Lower leg skin (tissue), 3 donors: ENCODE measurements around the gene SGO2.

Experiments
- POLR2A ChIP-seq, 2 donors: fragments of 450-650 bp; IDR thresholded peaks; one replicate each; pipeline ENCODE4 v1.6.1; 2016 to 2017; ENCODE audit warnings: antibody characterized with exemption in 2 of 2, mild to moderate bottlenecking in 1 of 2, moderate library complexity in 1 of 2
- TF ChIP-seq, protein P1 (sequence below), 3 donors: fragments of 450-650 bp; IDR thresholded peaks; one replicate each; pipeline ENCODE4 v1.5.1; 2016; ENCODE audit warnings: antibody characterized with exemption in 3 of 3, mild to moderate bottlenecking in 3 of 3, moderate library complexity in 2 of 3

GRCh38 chr2:200609028-200609614 lies 83.1 kb downstream of the SGO2 start:
- TF ChIP-seq, protein P1, sequence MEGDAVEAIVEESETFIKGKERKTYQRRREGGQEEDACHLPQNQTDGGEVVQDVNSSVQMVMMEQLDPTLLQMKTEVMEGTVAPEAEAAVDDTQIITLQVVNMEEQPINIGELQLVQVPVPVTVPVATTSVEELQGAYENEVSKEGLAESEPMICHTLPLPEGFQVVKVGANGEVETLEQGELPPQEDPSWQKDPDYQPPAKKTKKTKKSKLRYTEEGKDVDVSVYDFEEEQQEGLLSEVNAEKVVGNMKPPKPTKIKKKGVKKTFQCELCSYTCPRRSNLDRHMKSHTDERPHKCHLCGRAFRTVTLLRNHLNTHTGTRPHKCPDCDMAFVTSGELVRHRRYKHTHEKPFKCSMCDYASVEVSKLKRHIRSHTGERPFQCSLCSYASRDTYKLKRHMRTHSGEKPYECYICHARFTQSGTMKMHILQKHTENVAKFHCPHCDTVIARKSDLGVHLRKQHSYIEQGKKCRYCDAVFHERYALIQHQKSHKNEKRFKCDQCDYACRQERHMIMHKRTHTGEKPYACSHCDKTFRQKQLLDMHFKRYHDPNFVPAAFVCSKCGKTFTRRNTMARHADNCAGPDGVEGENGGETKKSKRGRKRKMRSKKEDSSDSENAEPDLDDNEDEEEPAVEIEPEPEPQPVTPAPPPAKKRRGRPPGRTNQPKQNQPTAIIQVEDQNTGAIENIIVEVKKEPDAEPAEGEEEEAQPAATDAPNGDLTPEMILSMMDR (IDR thresholded peaks at IDR 0.05): no peak
- TF ChIP-seq POLR2A (IDR thresholded peaks at IDR 0.05): no peak
